Hematopoietic multipotent progenitor cell treated with erythropoietin and hydrocortisone succinate and interleukin-3 and kit ligand, for 6 days (in vitro differentiated cells): ENCODE results near the gene RMDN3.

Source experiments
- DNase-seq: peaks from one replicate; pipeline ENCODE4 v3.0.0-alpha.2; 2015

The RMDN3 gene, protein sequence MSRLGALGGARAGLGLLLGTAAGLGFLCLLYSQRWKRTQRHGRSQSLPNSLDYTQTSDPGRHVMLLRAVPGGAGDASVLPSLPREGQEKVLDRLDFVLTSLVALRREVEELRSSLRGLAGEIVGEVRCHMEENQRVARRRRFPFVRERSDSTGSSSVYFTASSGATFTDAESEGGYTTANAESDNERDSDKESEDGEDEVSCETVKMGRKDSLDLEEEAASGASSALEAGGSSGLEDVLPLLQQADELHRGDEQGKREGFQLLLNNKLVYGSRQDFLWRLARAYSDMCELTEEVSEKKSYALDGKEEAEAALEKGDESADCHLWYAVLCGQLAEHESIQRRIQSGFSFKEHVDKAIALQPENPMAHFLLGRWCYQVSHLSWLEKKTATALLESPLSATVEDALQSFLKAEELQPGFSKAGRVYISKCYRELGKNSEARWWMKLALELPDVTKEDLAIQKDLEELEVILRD

DNA sequence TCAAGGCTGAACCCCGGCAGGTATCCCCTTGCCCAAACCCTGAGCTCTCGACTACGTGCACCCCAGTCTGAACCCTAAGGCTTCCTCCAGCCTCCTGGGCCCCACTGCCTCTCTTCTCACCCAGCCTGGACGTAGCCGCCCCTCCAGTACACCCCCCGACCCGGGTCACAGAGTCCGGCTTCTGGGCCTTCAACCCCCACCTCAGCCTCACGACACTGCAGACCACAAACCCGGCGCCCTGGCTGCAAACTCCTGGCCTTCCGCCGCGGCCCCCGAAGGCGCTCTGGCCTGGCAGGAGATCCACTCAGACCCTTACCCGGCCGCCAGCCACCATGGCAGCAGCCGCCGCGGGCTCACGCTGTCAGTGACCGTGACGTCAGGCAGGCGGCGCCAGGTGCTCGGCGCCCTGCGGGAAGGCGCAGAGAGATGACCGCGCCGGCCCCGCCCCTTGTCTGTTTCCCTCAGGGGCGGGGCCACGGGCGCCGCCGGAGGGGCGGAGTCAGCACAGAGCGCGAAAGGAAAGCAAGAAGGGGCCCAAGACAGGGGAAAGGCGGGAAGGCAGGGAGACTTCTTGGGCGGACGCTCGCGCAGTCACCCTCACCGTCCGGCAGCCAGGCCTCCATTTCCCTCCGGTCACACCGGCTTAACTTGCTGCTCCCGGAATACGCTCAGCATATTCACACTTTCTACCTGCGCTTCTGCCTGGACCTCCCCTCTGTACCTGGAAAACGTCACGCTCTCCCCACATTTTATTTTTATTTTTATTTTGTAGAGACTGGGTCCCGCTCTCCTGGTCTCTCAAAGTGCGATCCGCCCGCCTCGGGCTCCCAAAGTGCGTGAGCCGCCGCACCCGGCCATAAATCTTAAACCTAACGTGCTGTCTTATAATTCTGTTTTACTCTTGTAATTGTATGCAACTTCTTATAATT lies at the start of gene RMDN3:
RMDN3 (minus strand) TSS at position 372 of the 929 bp plus-strand sequence. CDS start 471 bp downstream, outside the sequence.
- peak; percentile 96 for DNase-seq

DNA sequence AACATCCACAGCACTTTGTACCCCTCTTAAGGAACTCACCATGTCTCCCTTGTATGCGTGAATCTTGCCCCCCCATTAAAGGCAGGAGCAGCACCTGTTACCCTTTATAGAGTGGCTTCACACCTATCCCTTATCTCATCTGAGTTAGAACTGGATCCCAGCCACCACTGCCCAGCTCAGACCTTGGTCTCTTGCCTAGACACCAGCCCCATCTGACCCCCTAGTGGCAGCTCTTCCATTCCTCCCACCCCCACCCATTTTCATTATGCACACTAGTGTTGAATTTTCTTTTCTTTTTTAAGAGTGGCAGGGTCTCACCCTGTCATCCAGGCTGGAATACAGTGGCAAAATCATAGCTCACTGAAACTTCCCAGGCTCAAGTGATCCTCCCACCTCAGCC lies 48.6 kb upstream of the RMDN3 start:
- no peak for DNase-seq

DNA sequence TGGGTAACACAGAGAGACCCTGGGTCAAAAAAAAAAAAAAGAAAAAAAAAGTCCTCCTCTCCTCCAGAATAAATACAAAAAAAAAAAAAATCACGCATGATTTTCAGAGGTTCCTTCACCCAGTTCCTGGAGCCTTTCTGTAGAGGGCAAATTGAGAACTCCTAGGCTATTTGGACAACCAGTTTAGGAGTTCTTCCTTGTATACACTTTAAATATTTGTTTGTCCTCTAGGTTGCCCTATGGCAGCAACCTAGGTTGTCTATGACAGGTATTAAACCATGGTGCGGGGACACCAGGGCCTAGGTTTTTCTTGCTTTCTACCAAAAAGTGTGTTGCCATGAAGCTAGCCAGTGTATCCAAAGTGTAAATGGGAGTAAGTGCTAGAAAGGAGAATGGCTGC lies 48.0 kb upstream of the RMDN3 start:
- no peak for DNase-seq

DNA sequence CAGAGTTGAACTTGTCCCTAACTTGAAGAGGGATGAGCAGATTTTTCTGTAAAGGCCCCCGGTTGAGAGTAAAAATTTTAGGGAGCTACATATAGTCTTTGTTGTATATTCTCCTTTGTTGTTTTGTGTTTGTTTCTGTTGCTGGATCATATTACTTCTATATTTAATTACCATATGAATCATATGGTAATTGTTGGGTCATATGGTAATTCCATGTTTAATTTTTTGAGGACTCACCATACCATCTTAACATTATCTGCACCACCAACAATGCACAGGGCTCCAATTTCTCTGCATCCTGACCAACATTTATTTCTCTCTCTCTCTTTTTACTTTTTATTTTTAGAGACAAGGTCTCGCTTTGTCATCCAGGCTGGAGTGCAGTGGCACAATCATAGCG lies 44.5 kb upstream of the RMDN3 start:
- DNase-seq = no peak

DNA sequence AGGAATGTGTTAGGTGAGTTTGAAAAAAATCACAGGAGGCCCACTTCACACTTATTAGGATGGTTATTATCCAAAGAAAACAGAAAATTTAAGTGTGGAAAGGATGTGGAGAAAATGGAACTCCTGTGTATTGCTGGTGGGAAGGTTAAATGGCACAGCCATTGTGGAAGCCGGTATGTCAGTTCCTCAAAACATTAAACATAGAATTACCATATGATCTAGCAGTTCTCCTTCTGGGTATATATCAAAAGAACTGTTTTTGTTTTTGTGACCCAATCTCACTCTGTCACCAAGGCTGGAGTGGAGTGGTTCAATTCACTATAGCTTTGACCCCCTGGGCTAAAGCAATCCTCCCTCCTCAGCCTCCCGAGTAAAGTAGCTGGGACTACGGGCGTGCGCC lies 41.5 kb upstream of the RMDN3 start:
- DNase-seq = no peak

DNA sequence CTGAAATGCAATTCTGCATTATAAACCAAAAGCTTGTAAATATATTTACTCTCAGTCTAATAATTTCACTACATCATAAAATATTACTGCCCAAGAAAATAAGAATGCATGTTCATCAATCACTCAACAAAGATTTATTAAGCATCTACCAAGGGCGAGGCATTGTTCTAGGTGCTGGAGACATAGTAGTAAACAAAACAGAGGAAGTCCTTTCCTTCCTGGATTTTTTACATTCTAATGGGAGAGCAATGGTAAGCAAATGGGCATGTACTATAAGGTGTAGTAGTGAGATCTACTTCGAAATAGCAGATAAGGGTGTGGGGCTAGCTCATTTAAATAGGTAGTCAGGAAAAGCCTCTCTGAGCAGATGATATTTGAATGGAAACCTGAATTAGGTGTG lies 41.0 kb upstream of the RMDN3 start:
- DNase-seq = no peak

DNA sequence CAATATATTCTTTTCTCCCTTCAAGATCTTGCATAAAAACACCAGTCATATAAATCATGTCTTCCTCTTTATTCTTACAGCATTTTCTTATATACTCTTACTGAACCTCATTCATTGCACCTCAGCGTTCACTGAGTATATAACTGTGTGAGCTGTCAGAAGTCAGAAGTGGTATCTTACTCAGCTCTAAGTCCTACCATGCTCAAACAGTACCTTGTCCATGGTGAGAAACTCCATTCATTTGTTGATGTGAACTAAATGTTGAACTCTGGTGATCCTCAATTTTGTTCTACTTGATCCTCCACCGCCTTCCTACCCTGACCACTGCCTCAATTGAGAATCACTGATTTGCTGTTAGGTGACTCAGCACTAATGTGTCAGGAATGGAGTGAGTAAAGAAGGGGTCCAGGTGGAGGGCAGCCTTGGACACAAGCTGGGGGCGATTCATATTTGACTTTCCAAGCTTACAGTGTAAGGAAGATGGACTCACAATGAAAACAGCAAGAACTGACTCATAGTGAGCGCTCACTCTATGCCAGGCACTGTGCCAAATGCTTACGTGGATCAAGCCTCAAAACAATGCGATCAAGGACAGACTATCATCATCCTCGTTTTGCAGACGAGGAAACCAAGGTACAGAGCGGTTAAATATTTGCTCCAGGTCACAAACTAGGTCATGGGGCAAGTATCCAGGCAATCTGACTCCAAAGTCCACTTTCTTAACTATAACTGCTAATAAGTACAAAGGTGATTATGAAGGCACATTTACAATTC lies 38.3 kb upstream of the RMDN3 start:
- peak; percentile 54 for DNase-seq

DNA sequence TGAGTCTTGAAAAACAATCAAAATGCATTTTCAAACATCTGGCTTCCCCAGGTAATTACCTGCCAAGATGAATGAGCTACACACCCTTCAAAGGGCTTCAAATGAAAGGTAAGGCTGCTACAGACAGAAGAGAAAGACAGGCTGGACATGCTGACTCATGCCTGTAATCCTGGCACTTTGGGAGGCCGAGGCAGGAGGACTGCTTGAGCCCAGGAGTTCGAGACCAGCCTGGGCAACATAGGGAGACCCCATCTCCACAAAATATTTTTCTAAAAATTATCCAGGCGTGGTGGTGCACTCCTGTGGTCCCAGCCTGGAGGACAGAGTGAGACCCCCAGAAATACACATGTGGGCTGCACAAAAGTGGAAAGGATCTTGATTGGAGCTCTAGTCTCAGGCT lies 37.3 kb upstream of the RMDN3 start:
- DNase-seq = no peak

DNA sequence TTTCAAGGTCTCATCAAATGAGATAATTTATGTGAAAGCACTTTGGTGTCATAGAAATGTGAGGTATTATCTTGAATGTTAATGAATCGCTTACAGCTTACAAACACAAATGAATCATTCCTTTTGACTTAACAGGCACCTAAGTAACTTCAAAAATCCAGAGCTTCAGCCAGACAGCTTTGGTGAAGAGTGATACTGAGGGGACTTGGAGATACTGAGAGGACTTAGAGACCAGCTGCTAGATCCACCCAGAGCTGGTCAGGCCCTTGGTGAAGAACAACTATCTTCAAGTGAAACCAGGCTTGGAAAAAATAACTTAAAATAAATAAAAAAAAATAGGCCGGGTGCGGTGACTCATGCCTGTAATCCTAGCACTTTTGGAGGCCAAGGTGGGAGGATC lies 35.7 kb upstream of the RMDN3 start:
- DNase-seq = no peak

DNA sequence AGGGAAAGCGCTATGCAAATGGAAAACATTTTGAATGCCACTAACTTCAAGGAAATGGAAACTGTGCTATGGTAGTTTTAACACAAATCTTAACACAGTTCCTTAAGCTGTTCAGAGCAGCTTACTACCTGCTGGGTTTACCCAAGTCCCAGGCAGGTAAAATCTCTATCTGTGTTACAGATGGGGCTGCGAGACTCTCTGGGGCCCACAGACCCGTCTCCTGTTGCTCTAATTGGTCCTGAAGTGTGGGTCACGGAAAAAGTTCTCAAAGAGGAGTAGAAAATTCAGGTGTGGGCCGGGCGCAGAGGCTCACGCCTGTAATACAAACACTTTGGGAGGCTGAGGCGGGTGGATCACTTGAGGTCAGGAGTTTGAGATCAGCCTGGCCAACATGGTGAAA lies 34.9 kb upstream of the RMDN3 start:
- no peak for DNase-seq

DNA sequence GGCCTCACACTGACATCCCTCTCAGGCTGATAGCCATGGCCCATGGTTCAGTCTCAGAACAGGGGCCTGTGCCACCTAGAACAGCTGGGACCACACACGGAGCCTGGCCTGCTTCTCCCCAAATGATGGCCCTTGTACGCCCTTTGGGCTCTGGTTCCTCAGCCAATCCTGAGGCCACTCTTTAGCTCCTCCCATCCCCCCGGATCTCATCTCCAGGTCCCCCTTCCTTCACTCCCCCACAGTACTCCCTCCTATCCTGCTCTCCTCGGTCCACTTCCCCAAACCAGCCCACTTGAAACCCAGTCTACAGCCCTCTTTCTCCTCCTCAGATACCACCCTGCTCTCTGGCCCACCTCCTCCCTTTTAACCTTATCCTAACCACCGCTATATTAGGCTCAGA lies 34.1 kb upstream of the RMDN3 start:
- no peak for DNase-seq

DNA sequence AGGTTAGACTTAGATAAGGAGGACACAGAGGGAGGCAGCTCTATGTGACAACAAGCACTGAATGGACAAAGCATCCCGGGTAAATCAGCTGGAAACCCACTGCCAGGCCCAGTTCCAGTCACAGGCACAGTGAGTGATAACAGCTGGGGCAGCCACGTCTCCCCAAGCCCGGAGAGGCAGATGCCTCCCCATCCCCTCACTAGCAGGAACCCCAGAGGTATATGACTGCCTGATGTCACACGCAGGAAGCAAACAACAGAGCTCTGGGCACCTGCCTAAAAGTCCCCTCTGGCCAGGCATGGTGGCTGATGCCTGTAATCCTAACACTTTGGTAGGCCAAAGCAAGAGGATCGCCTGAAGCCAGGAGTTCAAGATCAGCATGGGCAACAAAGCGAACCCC lies 32.9 kb upstream of the RMDN3 start:
- DNase-seq = peak; percentile 35

DNA sequence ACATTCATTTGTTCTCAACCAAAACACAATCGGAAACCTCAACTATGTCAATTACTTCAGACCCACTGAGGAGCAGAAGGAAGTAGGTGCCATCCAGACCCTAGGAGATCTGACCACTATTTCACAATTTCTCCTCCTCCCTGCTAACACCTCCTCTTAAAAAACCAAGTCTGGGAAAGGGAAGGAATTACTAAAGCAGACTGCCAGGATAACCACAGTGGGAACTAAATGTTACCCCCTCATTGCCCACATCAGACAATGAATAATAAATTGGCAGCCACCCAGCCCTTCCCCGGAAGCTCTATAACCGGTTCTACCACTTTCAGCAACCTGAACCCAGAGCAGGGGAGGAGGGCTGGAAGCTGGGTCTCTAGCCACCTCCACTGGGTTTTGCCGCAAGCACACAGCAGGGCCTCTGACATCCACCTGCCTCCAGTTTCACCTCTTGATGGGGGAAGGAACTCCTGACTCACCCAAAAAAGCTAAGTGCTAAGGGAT lies 32.3 kb upstream of the RMDN3 start:
- DNase-seq = peak; percentile 68

DNA sequence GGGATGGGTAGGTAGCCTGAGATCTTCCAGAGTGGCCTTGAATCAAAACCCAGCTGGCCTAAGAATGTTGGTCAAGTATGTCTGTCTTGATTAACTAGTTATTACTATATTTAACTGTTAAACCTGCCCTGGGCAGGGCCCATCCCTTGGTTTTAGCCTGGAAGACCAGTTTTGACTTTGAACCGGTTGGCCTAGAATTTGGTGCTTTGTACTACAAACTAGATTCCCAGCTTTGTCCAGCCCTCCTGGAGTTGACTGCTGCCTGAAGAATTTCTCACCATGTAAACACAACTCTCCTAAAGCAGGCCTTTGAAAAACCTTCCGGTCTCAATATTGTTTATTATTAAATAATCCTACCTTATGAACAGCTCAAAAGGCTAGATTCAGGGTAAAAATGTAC lies 30.8 kb upstream of the RMDN3 start:
- DNase-seq = no peak

DNA sequence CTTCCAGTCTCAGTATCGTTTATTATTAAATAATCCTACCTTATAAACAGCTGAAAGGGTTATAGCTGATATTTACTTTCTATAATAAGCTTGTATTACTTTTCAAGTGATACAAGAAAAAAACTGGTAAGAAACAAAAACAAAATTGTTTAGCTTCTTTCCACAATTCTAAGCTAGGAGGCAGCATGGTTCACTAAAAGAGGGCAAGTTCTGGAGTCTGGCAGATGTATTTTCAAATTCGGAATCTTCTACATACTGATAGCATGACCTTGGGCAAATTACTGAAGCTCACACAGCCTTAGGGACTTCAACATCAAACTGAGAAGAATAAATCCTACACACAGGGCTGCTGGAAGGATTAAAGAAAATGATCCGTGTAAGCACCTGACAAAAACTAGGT lies 30.1 kb upstream of the RMDN3 start:
- DNase-seq = no peak

DNA sequence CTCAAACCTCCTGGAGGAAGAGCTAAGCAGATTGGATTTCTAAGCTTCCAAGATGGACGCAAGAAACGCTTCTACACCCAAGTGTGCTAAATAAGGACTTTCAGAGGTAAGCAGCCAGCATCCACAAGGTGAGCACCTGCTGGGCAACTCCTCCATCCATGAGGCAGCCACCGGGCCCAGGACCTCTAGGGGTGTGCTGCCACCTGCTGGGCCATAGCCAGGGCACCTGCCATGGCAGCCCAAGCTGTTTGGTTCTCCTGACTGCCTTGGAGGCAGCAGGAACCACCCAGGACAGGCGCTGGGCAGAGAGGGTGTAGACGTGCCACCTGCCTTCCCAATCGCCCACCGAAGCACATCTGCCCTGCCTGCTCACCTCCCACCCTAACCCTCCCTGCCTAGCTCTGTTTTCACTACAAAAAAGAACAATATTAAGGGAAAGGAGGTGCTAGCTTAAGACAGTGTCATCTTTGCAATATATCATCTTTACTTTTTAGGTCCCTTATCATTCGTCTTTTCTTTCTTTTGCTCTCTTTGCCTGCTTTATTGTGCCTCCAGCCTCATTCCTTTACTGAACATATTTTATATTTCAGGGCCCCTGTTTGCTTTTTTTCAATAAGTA lies 27.7 kb upstream of the RMDN3 start:
- DNase-seq = peak; percentile 87

DNA sequence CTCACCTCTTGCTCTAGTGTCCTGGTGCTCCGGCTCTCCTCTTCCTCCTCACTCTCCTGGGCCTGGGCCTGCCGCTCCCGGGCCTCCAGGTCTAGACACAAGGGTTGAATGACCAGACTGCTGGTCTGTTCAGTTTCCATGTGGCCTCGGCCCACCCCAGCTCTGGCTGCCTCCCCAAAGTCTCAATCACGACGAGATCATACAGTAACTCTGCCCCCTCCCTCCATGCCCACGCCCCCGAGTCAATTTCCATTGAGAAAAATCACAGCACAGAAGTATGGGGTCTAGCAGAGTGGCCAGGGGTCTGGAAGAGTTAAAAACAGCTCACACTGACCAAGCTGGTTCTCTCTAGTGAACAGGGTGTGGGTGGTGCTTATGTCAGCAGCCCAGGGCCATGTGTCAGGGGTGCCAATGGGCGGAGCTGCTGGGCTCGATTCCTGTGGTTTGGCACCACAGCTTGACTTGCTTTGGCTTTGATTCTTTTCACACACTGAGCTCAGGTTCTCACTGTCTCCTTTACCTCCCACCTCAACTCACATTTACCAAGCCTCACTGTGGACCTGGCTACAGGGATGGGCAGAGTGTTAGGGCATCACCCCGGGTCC lies 21.6 kb upstream of the RMDN3 start:
- peak; percentile 84 for DNase-seq

DNA sequence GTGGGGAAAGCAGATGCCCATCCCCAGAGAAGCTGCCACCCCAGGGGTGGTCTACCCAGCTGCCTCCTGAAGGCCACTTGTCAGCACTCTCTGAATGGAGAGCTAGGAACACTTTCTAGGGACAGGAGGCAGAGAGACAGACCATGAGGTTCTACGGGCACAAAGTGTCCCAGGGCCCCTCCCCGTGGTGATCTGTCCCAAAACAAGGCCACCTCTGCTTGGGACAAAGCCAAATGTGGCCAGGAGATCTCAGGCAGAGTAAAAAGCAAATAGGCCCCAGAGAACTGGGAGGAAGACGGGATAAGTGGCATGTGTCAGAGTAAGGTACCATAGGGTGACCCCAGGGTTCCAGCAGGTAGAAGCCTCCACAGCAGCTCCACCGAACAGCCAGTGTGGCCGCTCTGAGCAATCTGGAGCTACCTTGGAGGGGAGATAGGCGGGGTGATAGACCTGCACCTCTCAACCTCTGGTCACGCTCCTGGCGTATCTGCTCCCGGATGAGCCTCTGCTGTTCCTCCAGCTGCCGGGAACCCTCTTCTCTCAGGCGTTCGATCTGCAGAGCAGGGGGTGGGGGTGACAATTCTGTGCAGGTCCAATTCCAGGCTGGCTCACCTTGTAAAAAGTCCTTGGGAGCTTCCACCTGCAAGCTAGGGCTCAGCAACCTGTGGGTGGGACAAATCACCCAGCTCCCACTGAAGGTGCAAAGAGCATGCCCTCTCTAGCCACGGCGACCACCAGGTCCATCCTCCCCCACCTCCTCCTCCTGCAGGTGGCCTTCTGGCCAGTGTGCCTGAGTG lies 20.9 kb upstream of the RMDN3 start:
- no peak for DNase-seq

DNA sequence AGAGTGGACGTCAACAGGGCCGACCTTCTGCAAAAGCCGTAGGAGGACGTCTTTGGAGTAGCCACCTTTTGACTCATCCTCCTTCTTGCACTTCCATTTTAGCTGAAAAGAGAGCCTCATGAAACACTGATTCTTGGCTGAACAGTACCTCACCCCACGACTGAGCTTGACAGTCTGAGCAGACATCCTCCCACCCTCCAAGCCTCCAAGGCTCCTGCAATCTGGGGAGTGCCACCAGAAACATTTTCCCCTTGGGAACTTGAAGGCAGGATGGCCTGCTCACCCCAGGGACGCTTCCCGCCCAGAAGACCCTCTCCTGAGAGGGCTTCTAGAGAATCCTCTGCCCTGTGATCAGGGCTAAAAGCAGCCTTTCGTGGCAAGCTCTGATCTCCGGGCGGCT lies 20.0 kb upstream of the RMDN3 start:
- DNase-seq = no peak

DNA sequence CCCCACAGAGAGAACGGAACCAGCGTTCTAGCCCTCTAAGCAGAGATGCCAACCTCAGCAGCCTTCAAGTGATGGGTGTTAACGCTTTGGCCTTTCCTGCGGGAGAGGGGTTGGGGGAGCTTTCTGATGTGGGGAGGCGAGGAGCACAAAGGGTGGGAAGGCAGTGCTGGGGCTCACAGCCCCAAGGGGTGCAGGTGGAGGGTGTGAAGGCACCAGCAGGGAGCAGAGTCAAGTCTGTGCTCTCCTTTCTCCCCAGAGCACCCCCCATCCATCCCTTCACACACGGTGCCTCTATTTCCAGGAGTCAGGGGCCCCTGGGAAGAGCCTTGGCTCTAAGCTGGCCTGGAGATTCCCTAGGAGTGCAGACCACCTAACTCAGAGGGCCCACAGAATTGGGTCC lies 18.8 kb upstream of the RMDN3 start:
- DNase-seq = no peak

DNA sequence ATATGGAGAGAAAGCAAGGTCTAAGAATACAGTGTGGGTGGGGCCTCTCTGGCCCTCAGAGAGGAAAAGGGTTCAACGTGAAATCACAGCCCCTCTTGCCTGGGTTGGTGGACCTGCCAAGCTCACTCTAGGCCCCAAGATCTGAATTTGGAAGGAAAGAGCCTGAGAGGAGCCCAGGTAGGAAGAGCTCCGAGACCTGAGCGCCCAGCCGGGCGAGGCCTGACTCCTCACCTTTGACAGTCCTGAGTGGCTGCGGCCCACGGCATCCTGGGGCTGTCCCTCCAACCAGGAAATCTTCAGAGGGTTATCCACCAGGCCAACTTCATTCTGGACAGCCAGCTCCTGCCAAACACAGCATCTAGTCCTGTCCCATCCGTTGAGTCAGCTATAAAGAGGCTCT lies 18.4 kb upstream of the RMDN3 start:
- no peak for DNase-seq
